NCI-H226 (cell line): ENCODE results near the gene ZBED6.
A peak's percentile ranks its signal among the peaks of the same experiment; 100 is the strongest.
"Not testable (repeated sequence)": the region's sequence is repeated elsewhere in the genome, so short reads cannot be mapped to it uniquely, and the experiment has no call there.

Source experiments
- DNase-seq: peaks from one replicate; pipeline ENCODE4 v3.0.0-alpha.2; 2015

The ZBED6 gene

GRCh38 chr1:203795441-203796235 is at the start of gene ZBED6, which contains the start of gene ZC3H11A:
Gene ZBED6, plus strand, starts transcription at chr1:203795623. Its CDS starts 1,900 bp downstream, at chr1:203797523.
Gene ZC3H11A, plus strand, starts transcription at chr1:203795623. Its CDS starts 21,448 bp downstream, at chr1:203817071.
- DNase-seq = peak; percentile 99

DNA sequence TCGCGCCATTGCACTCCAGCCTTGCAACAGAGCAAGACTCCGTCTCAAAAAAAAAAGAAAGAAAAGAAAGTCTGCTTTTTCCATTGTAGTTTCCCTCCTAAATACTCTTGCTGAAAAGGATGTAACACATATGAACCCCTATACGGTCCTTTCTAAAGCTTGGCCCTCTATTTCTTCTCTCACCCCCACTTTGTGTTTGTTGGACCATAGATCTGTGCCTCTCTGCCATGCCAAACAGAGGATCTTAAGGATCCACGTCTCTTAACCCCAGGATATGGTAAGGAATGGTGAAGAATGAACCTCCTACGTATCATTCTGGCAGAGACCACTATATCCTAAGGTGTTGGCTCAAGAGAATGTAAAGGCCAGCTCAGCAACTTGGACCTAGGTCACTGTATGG is 49.1 kb upstream of the ZBED6 start:
- no peak for DNase-seq

DNA sequence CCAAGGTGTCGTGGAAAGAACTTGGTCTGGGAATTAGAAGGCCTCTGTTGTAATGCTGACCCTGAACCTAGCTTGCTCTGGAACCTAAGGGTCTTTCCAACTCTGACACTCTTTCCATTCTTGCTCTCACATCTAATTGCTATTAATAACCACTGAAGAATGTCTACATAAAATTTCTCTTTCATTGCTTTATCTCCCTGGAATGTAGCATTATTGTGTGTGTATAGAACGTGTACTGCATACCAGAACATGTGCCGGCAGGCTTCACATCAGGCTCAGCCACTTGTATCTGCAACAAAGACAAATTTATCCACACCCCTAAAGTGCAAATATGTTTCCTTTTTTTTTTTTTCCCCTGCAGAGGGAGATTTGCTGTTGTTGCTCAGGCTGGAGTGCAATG is 44.4 kb upstream of the ZBED6 start:
- DNase-seq = peak; percentile 70

DNA sequence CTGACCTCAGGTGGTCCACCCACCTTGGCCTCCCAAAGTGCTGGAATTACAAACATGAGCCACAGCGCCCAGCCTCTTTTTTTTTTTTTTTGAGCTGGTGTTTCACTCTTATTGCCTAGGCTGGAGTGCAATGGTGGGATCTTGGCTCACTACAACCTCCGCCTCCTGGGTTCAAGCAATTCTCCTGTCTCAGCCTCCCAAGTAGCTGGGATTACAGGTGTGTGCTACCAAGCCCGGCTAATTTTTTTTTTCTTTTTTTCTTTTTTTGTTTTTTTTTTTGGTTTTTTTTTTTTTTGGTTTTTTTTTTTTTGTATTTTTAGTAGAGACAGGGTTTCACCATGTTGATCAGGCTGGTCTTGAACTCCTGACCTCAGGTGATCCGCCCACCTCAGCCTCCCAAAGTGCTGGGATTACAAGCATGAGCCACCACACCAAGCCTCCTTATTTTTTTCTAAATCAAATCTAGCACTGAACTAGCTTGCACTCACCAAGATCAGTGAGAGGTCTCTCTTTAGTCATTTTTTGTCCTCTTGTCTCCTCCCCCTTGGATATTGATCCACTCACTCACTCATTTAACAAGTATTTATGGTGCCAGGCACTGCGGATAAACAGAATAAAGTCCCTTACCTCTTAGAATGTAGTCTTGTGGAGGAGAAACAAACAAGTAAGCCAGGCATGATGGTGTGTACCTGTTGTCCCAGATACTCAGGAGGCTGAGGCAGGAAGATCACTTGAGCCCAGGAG is 43.6 kb upstream of the ZBED6 start:
- not testable (repeated sequence) for DNase-seq

- DNase-seq = no peak
Measured at GRCh38 chr1:203754455-203754864, 41.0 kb upstream of the ZBED6 start.

DNA sequence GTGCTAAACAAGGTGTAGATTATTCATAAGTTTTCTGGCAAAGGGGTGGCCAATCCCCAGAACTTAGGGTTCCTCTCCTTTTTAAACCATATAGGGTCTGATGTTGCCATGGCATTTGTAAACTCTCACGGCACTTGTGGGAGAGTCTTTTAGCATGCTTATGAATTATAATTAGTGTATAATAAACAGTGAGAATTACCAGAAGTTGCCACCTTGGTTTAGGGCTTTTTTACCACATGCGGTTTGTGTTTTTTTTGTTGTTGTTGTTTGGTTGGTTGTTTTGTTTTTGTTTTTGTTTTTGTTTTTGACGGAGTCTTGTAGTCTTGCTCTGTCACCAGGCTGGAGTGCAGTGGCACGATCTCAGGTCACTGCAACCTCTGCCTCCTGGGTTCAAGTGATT is 39.4 kb upstream of the ZBED6 start:
- DNase-seq = no peak

DNA sequence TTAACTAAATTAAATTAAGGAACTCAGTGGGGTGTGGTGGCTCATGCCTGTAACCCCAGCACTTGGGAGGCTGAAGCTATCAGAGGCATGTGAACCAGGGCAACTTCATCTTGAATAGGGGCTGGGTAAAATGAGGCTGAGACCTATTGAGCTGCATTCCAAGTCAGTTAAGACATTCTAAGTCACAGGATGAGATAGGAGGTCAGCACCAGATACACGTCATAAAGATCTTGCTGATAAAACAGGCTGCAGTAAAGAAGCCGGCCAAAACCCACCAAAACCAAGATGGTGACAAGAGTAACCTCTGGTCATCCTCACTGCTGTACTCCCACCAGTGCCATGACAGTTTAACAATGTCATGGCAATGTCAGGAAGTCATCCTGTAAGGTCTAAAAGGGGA is 36.7 kb upstream of the ZBED6 start:
- not testable (repeated sequence) for DNase-seq

- DNase-seq = no peak
Measured at GRCh38 chr1:203760506-203760905, 34.9 kb upstream of the ZBED6 start.

- not testable (repeated sequence) for DNase-seq
Measured at GRCh38 chr1:203761958-203762357, 33.5 kb upstream of the ZBED6 start.

- no peak for DNase-seq
Measured at GRCh38 chr1:203763505-203763904, 31.9 kb upstream of the ZBED6 start.

GRCh38 chr1:203764105-203765028 is 31.1 kb upstream of the ZBED6 start:
- no peak for DNase-seq

DNA sequence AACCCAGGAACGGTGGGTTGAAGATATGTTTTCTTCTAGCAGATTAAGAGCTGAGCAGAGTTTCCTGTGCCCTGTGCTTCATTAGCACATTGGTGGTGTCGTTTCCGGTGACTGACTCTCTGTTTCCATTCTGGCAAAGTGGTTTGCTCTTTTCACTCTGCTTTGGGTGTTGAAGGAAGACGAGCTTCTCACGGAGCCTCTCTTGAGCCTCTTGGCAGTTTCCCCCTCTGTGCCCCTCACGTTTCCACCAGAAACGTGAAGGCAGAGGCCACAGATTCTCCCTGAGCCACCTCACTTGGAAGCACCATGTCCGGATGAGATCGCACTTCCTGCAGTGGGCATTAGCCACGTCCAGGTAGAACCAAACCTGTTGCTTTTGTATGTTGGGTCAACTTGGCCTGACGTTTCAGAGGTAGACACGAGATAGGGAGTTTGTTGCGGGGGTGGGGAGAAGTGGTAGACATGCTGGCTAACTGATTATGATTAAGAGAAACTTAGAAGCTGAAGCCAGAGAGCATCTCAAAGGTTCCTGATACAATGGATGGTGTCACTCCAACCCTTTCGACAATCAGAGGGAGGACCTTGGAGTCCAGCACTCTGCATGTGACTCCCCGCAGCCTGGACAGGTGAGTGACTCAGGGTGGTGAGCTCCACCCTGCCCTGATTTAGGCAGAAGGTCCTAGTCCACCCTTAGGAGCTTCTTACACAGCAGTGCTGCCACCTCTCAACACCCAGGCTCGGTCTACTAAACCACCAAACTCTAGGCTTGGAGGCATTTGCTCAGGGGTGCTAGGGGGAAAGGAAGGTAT is 30.2 kb upstream of the ZBED6 start, which contains the start of gene LAX1:
Gene LAX1, plus strand, starts transcription at position 155 of the 809 bp plus-strand sequence. Its CDS starts 383 bp downstream, at position 538.
- no peak for DNase-seq

- no peak for DNase-seq
Measured at GRCh38 chr1:203768256-203768655, 27.2 kb upstream of the ZBED6 start.

- peak; percentile 94 for DNase-seq
Measured at GRCh38 chr1:203769505-203770343, 25.7 kb upstream of the ZBED6 start.

GRCh38 chr1:203771901-203772301 is 23.5 kb upstream of the ZBED6 start:
- no peak for DNase-seq

DNA sequence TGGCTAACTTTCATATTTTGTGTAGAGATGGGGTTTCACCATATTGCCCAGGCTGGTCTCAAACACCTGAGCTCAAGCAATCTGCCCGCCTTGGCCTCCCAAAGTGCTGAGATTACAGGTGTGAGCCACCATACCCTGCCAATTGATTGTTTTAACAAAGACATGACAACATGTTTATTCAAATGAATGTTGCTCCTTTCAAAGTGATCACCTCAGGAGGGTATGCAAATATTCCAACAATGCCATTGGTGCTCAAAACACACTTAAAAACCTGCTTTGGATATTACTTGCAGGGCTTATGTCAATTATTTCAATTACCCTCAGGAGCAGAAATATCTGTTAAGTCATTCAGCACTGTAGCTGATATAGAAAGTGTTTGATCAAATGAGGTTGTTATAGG is 22.6 kb upstream of the ZBED6 start:
- no peak for DNase-seq

DNA sequence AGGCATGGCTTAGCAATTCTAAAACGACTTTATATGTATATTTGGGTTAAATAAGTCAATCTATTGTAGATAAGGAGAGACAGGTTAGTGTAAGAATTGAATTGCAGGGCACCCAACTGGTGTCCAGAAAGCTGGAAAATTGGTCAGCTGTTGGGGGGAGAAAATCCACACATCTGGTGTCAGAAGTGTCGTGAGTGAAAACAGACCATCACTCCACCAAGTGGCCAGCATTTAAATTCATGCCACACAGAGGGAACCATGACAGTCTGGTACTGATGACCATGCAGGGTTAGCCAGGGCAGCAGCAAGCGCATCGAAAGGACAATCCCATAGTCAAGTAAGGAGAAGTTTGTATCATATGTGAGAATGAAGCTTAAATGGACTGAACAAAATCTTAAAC is 18.8 kb upstream of the ZBED6 start:
- DNase-seq = no peak

DNA sequence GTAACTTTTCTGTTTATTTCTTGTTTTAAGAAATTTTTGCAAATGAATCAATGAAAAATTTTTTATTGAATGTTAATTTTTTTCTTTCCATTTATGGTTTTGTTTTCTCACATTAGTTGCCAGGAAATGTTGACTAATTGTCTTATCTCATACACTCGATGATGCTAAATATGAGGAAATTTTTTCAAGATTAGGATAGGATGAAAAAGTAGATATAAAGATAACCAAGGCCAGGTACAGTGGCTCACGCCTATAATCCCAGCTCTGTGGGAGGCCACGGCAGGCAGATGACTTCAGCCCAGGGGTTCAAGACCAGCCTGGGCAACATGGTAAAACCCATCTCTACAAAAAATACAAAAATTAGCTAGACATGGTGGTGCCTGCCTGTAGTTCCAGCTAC is 17.8 kb upstream of the ZBED6 start:
- peak; percentile 24 for DNase-seq

GRCh38 chr1:203778146-203778545 is 17.3 kb upstream of the ZBED6 start:
- no peak for DNase-seq

GRCh38 chr1:203778789-203779188 is 16.6 kb upstream of the ZBED6 start:
- DNase-seq = no peak

- no peak for DNase-seq
Measured at GRCh38 chr1:203781962-203782361, 13.5 kb upstream of the ZBED6 start.
